Measurements from ENCODE around the gene SEC14L5.

Gene SEC14L5

GRCh38 chr16:5054876-5055865 is 97.0 kb downstream of the SEC14L5 start:
- ATAC-seq (replicated peaks; ENCODE audit: extremely low read depth, poor library complexity, severe bottlenecking) (no peak), DNase-seq (ENCODE audit: low spot score in 2 of 2) (no peak)
- peaks cover 3% of the 10 kb centered on the region for H3K36me3 Mint-ChIP-seq (ENCODE audit: insufficient read depth)
- no peaks in the 10 kb centered on the region for H3K9me3 Mint-ChIP-seq
- no peaks in the 10 kb centered on the region for H3K27me3 Mint-ChIP-seq
- no peaks in the 10 kb centered on the region for H3K4me1 Mint-ChIP-seq
- H3K4me3 Mint-ChIP-seq = no peak overlapping the region
- H3K27ac Mint-ChIP-seq (ENCODE audit: low read depth) = no peak overlapping the region

GRCh38 chr16:5056352-5056751 is 98.2 kb downstream of the SEC14L5 start:
- H3K27me3 Mint-ChIP-seq = no peaks in the 10 kb centered on the region
- no peaks in the 10 kb centered on the region for H3K9me3 Mint-ChIP-seq
- H3K4me3 Mint-ChIP-seq = no peak overlapping the region

DNA sequence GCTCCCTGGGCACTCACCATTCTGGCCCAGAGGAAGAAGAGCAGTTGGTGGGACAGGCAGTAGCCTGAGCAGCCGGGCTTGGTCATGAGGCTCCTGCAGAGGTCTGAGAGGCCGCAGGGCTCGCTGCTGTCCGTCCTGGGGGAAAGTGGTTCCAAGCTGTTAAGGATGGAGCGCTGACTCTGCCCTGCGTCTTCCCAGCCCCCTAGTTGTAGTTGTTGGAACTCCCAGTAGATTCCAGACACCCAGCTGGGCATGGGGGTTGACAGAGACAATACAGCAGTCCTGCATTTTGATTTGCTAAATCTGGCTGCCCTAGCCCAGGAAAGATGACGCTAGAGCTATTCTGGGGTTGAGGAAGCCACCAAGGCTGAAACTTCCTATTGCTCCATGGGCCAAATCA is 100.3 kb downstream of the SEC14L5 start:
- peaks cover 14% of the 10 kb centered on the region for H3K27me3 Mint-ChIP-seq
- H3K4me3 Mint-ChIP-seq = no peak overlapping the region
- peaks cover 3% of the 10 kb centered on the region for H3K36me3 Mint-ChIP-seq (ENCODE audit: insufficient read depth)
- no peaks in the 10 kb centered on the region for H3K9me3 Mint-ChIP-seq
- no peaks in the 10 kb centered on the region for H3K4me1 Mint-ChIP-seq
- no peak for ATAC-seq (replicated peaks; ENCODE audit: extremely low read depth, poor library complexity, severe bottlenecking)
- no peak overlapping the region for H3K27ac Mint-ChIP-seq (ENCODE audit: low read depth)
- DNase-seq (ENCODE audit: low spot score in 2 of 2) = no peak

More at GRCh38 chr16:5056352-5056751, 98.2 kb downstream of the SEC14L5 start:
- DNase-seq (ENCODE audit: low spot score in 2 of 2) (no peak), ATAC-seq (replicated peaks; ENCODE audit: extremely low read depth, poor library complexity, severe bottlenecking) (no peak)
- Mint-ChIP-seq H3K27ac (ENCODE audit: low read depth) (no peak overlapping the region), H3K4me1 (no peaks in the 10 kb centered on the region), H3K36me3 (ENCODE audit: insufficient read depth) (peaks cover 3% of the 10 kb centered on the region)

- H3K4me3 Mint-ChIP-seq = no peak overlapping the region
- peaks cover 18% of the 10 kb centered on the region for H3K27me3 Mint-ChIP-seq
- H3K27ac Mint-ChIP-seq (ENCODE audit: low read depth) = no peak overlapping the region
- no peak for DNase-seq (ENCODE audit: low spot score in 2 of 2)
- peaks cover 3% of the 10 kb centered on the region for H3K36me3 Mint-ChIP-seq (ENCODE audit: insufficient read depth)
- ATAC-seq (replicated peaks; ENCODE audit: extremely low read depth, poor library complexity, severe bottlenecking) = no peak
- H3K4me1 Mint-ChIP-seq = no peaks in the 10 kb centered on the region
- H3K9me3 Mint-ChIP-seq = no peaks in the 10 kb centered on the region
Observed at GRCh38 chr16:5059386-5060072, 101.4 kb downstream of the SEC14L5 start.

GRCh38 chr16:5060073-5060641 is 102.0 kb downstream of the SEC14L5 start:
- no peak for DNase-seq (ENCODE audit: low spot score in 2 of 2)
- H3K27ac Mint-ChIP-seq (ENCODE audit: low read depth) = no peak overlapping the region
- H3K27me3 Mint-ChIP-seq = peaks cover 18% of the 10 kb centered on the region
- H3K9me3 Mint-ChIP-seq = no peaks in the 10 kb centered on the region
- no peaks in the 10 kb centered on the region for H3K4me1 Mint-ChIP-seq
- H3K4me3 Mint-ChIP-seq = no peak overlapping the region
- peaks cover 3% of the 10 kb centered on the region for H3K36me3 Mint-ChIP-seq (ENCODE audit: insufficient read depth)
- no peak for ATAC-seq (replicated peaks; ENCODE audit: extremely low read depth, poor library complexity, severe bottlenecking)

GRCh38 chr16:5062051-5062450 is 103.9 kb downstream of the SEC14L5 start:
- Mint-ChIP-seq H3K36me3 (ENCODE audit: insufficient read depth) (peaks cover 2% of the 10 kb centered on the region), H3K9me3 (no peaks in the 10 kb centered on the region), H3K27me3 (peaks cover 18% of the 10 kb centered on the region), H3K4me1 (no peaks in the 10 kb centered on the region), H3K4me3 (no peak overlapping the region), H3K27ac (ENCODE audit: low read depth) (no peak overlapping the region)
- ATAC-seq (replicated peaks; ENCODE audit: extremely low read depth, poor library complexity, severe bottlenecking) (no peak), DNase-seq (ENCODE audit: low spot score in 2 of 2) (no peak)

GRCh38 chr16:5062790-5063765 is 104.9 kb downstream of the SEC14L5 start:
- H3K9me3 Mint-ChIP-seq = no peaks in the 10 kb centered on the region
- H3K27me3 Mint-ChIP-seq = peaks cover 18% of the 10 kb centered on the region
- DNase-seq (ENCODE audit: low spot score in 2 of 2) (no peak), ATAC-seq (replicated peaks; ENCODE audit: extremely low read depth, poor library complexity, severe bottlenecking) (no peak)
- H3K4me1 Mint-ChIP-seq = no peaks in the 10 kb centered on the region
- no peak overlapping the region for H3K4me3 Mint-ChIP-seq
- H3K36me3 Mint-ChIP-seq (ENCODE audit: insufficient read depth) = no peaks in the 10 kb centered on the region
- H3K27ac Mint-ChIP-seq (ENCODE audit: low read depth) = no peak overlapping the region

- DNase-seq (ENCODE audit: low spot score in 2 of 2) (no peak), ATAC-seq (replicated peaks; ENCODE audit: extremely low read depth, poor library complexity, severe bottlenecking) (no peak)
- no peaks in the 10 kb centered on the region for H3K36me3 Mint-ChIP-seq (ENCODE audit: insufficient read depth)
- no peaks in the 10 kb centered on the region for H3K9me3 Mint-ChIP-seq
- H3K27me3 Mint-ChIP-seq = peaks cover 18% of the 10 kb centered on the region
- H3K27ac Mint-ChIP-seq (ENCODE audit: low read depth) = no peak overlapping the region
- no peak overlapping the region for H3K4me3 Mint-ChIP-seq
- H3K4me1 Mint-ChIP-seq = no peaks in the 10 kb centered on the region
Observed at GRCh38 chr16:5064915-5065314, 106.8 kb downstream of the SEC14L5 start.

- Mint-ChIP-seq H3K4me3 (no peak overlapping the region), H3K27me3 (peaks cover 18% of the 10 kb centered on the region), H3K36me3 (ENCODE audit: insufficient read depth) (no peaks in the 10 kb centered on the region), H3K9me3 (no peaks in the 10 kb centered on the region), H3K4me1 (no peaks in the 10 kb centered on the region), H3K27ac (ENCODE audit: low read depth) (no peak overlapping the region)
- no peak for DNase-seq (ENCODE audit: low spot score in 2 of 2)
- no peak for ATAC-seq (replicated peaks; ENCODE audit: extremely low read depth, poor library complexity, severe bottlenecking)
Observed at GRCh38 chr16:5065326-5065725, 107.2 kb downstream of the SEC14L5 start.

GRCh38 chr16:5065813-5066212 is 107.7 kb downstream of the SEC14L5 start, which contains the start of gene C16orf89:
Gene C16orf89 (minus strand): TSS chr16:5065956. CDS start chr16:5065908, 48 bp downstream.
- no peaks in the 10 kb centered on the region for H3K36me3 Mint-ChIP-seq (ENCODE audit: insufficient read depth)
- H3K27me3 Mint-ChIP-seq = peaks cover 18% of the 10 kb centered on the region
- H3K27ac Mint-ChIP-seq (ENCODE audit: low read depth) = no peak within 1 kb of the TSS
- DNase-seq (ENCODE audit: low spot score in 2 of 2) (no peak), ATAC-seq (replicated peaks; ENCODE audit: extremely low read depth, poor library complexity, severe bottlenecking) (no peak)
- no peak within 1 kb of the TSS for H3K4me3 Mint-ChIP-seq
- H3K9me3 Mint-ChIP-seq = no peaks in the 10 kb centered on the region
- peaks cover under 1% of the 10 kb centered on the region for H3K4me1 Mint-ChIP-seq

- H3K4me3 Mint-ChIP-seq = no peak overlapping the region
- peaks cover 18% of the 10 kb centered on the region for H3K27me3 Mint-ChIP-seq
- no peak for ATAC-seq (replicated peaks; ENCODE audit: extremely low read depth, poor library complexity, severe bottlenecking)
- peaks cover 8% of the 10 kb centered on the region for H3K4me1 Mint-ChIP-seq
- no peak for DNase-seq (ENCODE audit: low spot score in 2 of 2)
- H3K9me3 Mint-ChIP-seq = no peaks in the 10 kb centered on the region
- H3K27ac Mint-ChIP-seq (ENCODE audit: low read depth) = no peak overlapping the region
- peaks cover 2% of the 10 kb centered on the region for H3K36me3 Mint-ChIP-seq (ENCODE audit: insufficient read depth)
Observed at GRCh38 chr16:5066511-5066910, 108.4 kb downstream of the SEC14L5 start.
